Measurements from ENCODE around the gene GBX2. TPM values are rescaled to one million over a fixed set of nuclear protein-coding genes. Genes with fewer than 3 reads are reported as not detected.

Gene GBX2
- polyA plus RNA-seq, 3 donors, result 0.54 to 0.70 (median 0.64) TPM

- DNase-seq (ENCODE audit: extremely low read depth in 1 of 11, low read depth in 9 of 11, low spot score in 4 of 11), result no peak
Observed at GRCh38 chr2:236194786-236195185, 26.6 kb upstream of the GBX2 start.

GRCh38 chr2:236193026-236193425, 24.8 kb upstream of the GBX2 start:
- DNase-seq (ENCODE audit: extremely low read depth in 1 of 11, low read depth in 9 of 11, low spot score in 4 of 11), result no peak

GRCh38 chr2:236190674-236191073, 22.5 kb upstream of the GBX2 start:
- DNase-seq (ENCODE audit: extremely low read depth in 1 of 11, low read depth in 9 of 11, low spot score in 4 of 11), result no peak

GRCh38 chr2:236184701-236185100, 16.5 kb upstream of the GBX2 start:
- no peak for DNase-seq (ENCODE audit: extremely low read depth in 1 of 11, low read depth in 9 of 11, low spot score in 4 of 11)

GRCh38 chr2:236180831-236181453, 12.8 kb upstream of the GBX2 start:
- no peak for DNase-seq (ENCODE audit: extremely low read depth in 1 of 11, low read depth in 9 of 11, low spot score in 4 of 11)

- DNase-seq (ENCODE audit: extremely low read depth in 1 of 11, low read depth in 9 of 11, low spot score in 4 of 11), result no peak
Observed at GRCh38 chr2:236180076-236180816, 12.1 kb upstream of the GBX2 start.

- DNase-seq (ENCODE audit: extremely low read depth in 1 of 11, low read depth in 9 of 11, low spot score in 4 of 11), result no peak
Observed at GRCh38 chr2:236179236-236180075, 11.3 kb upstream of the GBX2 start.

- DNase-seq (ENCODE audit: extremely low read depth in 1 of 11, low read depth in 9 of 11, low spot score in 4 of 11), result no peak
Observed at GRCh38 chr2:236178890-236179235, 10.7 kb upstream of the GBX2 start.

GRCh38 chr2:236177967-236178889, 10.0 kb upstream of the GBX2 start:
- peak in 1 of 11 donors; percentile 70 for DNase-seq (ENCODE audit: extremely low read depth in 1 of 11, low read depth in 9 of 11, low spot score in 4 of 11)

- no peak for DNase-seq (ENCODE audit: extremely low read depth in 1 of 11, low read depth in 9 of 11, low spot score in 4 of 11)
Observed at GRCh38 chr2:236177604-236177966, 9.4 kb upstream of the GBX2 start.

- no peak for DNase-seq (ENCODE audit: extremely low read depth in 1 of 11, low read depth in 9 of 11, low spot score in 4 of 11)
Observed at GRCh38 chr2:236176951-236177350, 8.8 kb upstream of the GBX2 start.

GRCh38 chr2:236176417-236176816, 8.2 kb upstream of the GBX2 start:
- DNase-seq (ENCODE audit: extremely low read depth in 1 of 11, low read depth in 9 of 11, low spot score in 4 of 11), result no peak

- DNase-seq (ENCODE audit: extremely low read depth in 1 of 11, low read depth in 9 of 11, low spot score in 4 of 11), result no peak
Observed at GRCh38 chr2:236175548-236176150, 7.5 kb upstream of the GBX2 start.

GRCh38 chr2:236173729-236174607, 5.8 kb upstream of the GBX2 start:
- DNase-seq (ENCODE audit: extremely low read depth in 1 of 11, low read depth in 9 of 11, low spot score in 4 of 11), result no peak

GRCh38 chr2:236173036-236173728, 5.0 kb upstream of the GBX2 start:
- no peak for DNase-seq (ENCODE audit: extremely low read depth in 1 of 11, low read depth in 9 of 11, low spot score in 4 of 11)

GRCh38 chr2:236172255-236173035, 4.3 kb upstream of the GBX2 start:
- no peak for DNase-seq (ENCODE audit: extremely low read depth in 1 of 11, low read depth in 9 of 11, low spot score in 4 of 11)
